GM12891 (cell line): ENCODE results near the gene HLA-DOB.

Experiments used
- DNase-seq: peaks from one replicate; pipeline ENCODE4 v3.0.0; 2011; ENCODE audit warnings: low spot score; ENCODE audit not compliant: insufficient read length
- FAIRE-seq: peaks from 2 replicates; lab custom pipeline; 2011; peaks lifted over from hg19 to GRCh38; lab: Jason Lieb, UNC
- PAX5 ChIP-seq: IDR thresholded peaks from 2 replicates; pipeline ENCODE4 v1.6.1; 2011; ENCODE audit warnings: low read length, moderate library complexity, mild to moderate bottlenecking; ENCODE audit not compliant: insufficient read depth, severe bottlenecking
- POLR2A ChIP-seq: IDR thresholded peaks from 2 replicates; pipeline ENCODE4 v1.6.1; 2011; ENCODE audit warnings: low read depth, low read length, control low read depth
- POLR2AphosphoS5 ChIP-seq: IDR thresholded peaks from 2 replicates; pipeline ENCODE4 v1.6.1; 2011; ENCODE audit warnings: low read depth, low read length, control low read depth
- POU2F2 ChIP-seq: IDR thresholded peaks from 2 replicates; pipeline ENCODE4 v1.6.1; 2011; ENCODE audit warnings: low read depth, mild to moderate bottlenecking, control low read depth, low read length, moderate library complexity
- SPI1 ChIP-seq: IDR thresholded peaks from 2 replicates; pipeline ENCODE4 v1.6.1; 2011; ENCODE audit warnings: low read depth, low read length, control low read depth
- TAF1 ChIP-seq: IDR thresholded peaks from 2 replicates; pipeline ENCODE4 v1.6.1; 2011; ENCODE audit warnings: low read depth, low read length, control low read depth

Gene HLA-DOB

DNA sequence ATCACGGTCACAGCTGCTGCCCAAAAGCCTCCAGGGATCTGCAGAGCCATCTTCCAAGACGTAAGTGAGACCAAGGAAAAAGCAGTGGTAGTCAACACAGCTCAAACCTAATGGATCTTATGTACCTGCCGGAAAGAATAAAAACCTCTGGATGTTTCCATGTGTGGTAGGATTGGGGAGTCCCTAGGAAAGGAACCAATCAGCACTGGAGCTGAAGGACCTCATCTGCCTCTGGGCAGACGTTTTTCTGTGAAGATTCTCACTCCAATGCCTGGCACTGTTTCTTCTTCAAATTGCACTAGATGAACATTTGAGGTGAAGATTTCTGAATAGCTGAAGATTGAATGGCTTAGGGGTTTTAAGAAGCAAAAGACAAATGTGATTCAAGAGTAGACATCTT lies 53.4 kb downstream of the HLA-DOB start, which contains the start of gene HLA-DQB2:
TSS of gene HLA-DQB2 (minus strand) at position 112 of the 400 bp plus-strand sequence. CDS start at position 50, 62 bp downstream.
- TF ChIP-seq POLR2A, result no peak
- TF ChIP-seq SPI1, result no peak
- TF ChIP-seq POLR2AphosphoS5, result no peak
- TF ChIP-seq TAF1, result no peak
- no peak for TF ChIP-seq PAX5
- no peak for TF ChIP-seq POU2F2
- FAIRE-seq (no peak), DNase-seq (no peak)
